GM12878 (cell line): Measurements from ENCODE around the gene PAX7. TPM values are rescaled to one million over a fixed set of nuclear protein-coding genes. Genes with fewer than 3 reads are reported as not detected.

Experiments
- ATAC-seq: fragments of 200-7000 bp; cut with Tn5 transposase; 3 replicates; pipeline ENCODE4 v1.9.1; 2020; ENCODE audit warnings: mild to moderate bottlenecking, moderate library complexity
- BruUV-seq: library from RNA; stranded (reverse); fragments of 400-500 nt; replicated peaks from 2 replicates; lab custom pipeline; 2021; lab: Mats Ljungman, UMichigan
- CTCF ChIA-PET: fragments of 300-600 bp; sonication (Branson Sonifier 250); formaldehyde crosslinking; extraction: SDS; loops from one replicate; lab custom pipeline; 2021; ENCODE audit warnings: inconsistent platforms; lab: Yijun Ruan, JAX
- POLR2A ChIA-PET: fragments of 350-600 bp; formaldehyde crosslinking; extraction: SDS; loops from one replicate; lab custom pipeline; 2021; ENCODE audit warnings: inconsistent platforms; lab: Charles Lee
- RAD21 ChIA-PET: fragments of 300-600 bp; sonication (Branson Sonifier 250); formaldehyde crosslinking; loops from one replicate; lab custom pipeline; 2023; ENCODE audit warnings: antibody characterized with exemption; ENCODE audit not compliant: unreplicated experiment; lab: Charles Lee
- SMC1A ChIA-PET: fragments of 300-600 bp; sonication (Branson Sonifier 250); formaldehyde crosslinking; loops from one replicate; lab custom pipeline; 2023; ENCODE audit not compliant: unreplicated experiment, uncharacterized antibody; lab: Charles Lee
- DNase-seq: peaks from one replicate; pipeline ENCODE4 v3.0.0-alpha.2; 2011; ENCODE audit warnings: low read depth, low spot score
- FAIRE-seq: peaks from 3 replicates; lab custom pipeline; 2011; peaks lifted over from hg19 to GRCh38; lab: Jason Lieb, UNC
- H2AFZ ChIP-seq: 2 replicates; pipeline ENCODE4 v1.6.0; 2011; ENCODE audit warnings: low read depth, low read length, control low read depth; ENCODE audit not compliant: control insufficient read depth
- H3K27ac ChIP-seq: 2 replicates; pipeline ENCODE4 v1.5.1; 2011; ENCODE audit warnings: control low read depth; ENCODE audit not compliant: control insufficient read depth, insufficient read depth
- H3K27me3 ChIP-seq, 2 experiments: replicated peaks in 1 of 2; 2 replicates each; pipeline versions ENCODE4 v1.6.0 to v1.6.1; 2011; ENCODE audit warnings: low read length in 1 of 2; ENCODE audit not compliant: control insufficient read depth in 2 of 2, insufficient read depth in 2 of 2
- H3K36me3 ChIP-seq, 2 experiments: 2 replicates each; pipeline ENCODE4 v1.5.1; 2011; ENCODE audit warnings: low read length in 1 of 2; ENCODE audit not compliant: control insufficient read depth in 2 of 2, insufficient read depth in 2 of 2
- H3K4me1 ChIP-seq: 2 replicates; pipeline ENCODE4 v1.6.1; 2011; ENCODE audit warnings: mild to moderate bottlenecking, low read length, moderate library complexity, mixed read lengths; ENCODE audit not compliant: control insufficient read depth, insufficient read depth
- H3K4me2 ChIP-seq: 2 replicates; pipeline ENCODE4 v1.6.0; 2011; ENCODE audit warnings: control low read depth; ENCODE audit not compliant: control insufficient read depth, insufficient read depth
- H3K4me3 ChIP-seq: fragments of 200-600 bp; sonication (generic); 2 replicates; pipeline ENCODE4 v1.5.1; 2016
- H3K79me2 ChIP-seq: 2 replicates; pipeline ENCODE4 v1.6.0; 2011; ENCODE audit warnings: low read length; ENCODE audit not compliant: control insufficient read depth, insufficient read depth
- H3K9ac ChIP-seq: 2 replicates; pipeline ENCODE4 v1.8.0; 2011; ENCODE audit warnings: low read length, control low read depth, mixed read lengths; ENCODE audit not compliant: control insufficient read depth, insufficient read depth
- H3K9me3 ChIP-seq: replicated peaks from 3 replicates; pipeline ENCODE4 v1.5.1; 2011; ENCODE audit warnings: mild to moderate bottlenecking, low read length; ENCODE audit not compliant: control insufficient read depth, insufficient read depth
- H4K20me1 ChIP-seq: 2 replicates; pipeline ENCODE4 v1.6.0; 2011; ENCODE audit not compliant: control insufficient read depth, insufficient read depth
- CREB1 ChIP-seq: IDR thresholded peaks from 2 replicates; pipeline ENCODE4 v1.6.1; 2012; ENCODE audit warnings: low read depth, mild to moderate bottlenecking, inconsistent platforms
- EED ChIP-seq: sonication (generic); IDR thresholded peaks from 2 replicates; pipeline ENCODE4 v1.6.1; 2016; ENCODE audit warnings: antibody characterized with exemption, low read depth
- EGR1 ChIP-seq, 2 experiments: IDR thresholded peaks; 1 replicate in 1 of 2; 2 replicates in 1 of 2; pipeline ENCODE4 v1.6.1; 2011 to 2012; ENCODE audit warnings: low read depth in 2 of 2, low read length in 2 of 2, borderline replicate concordance in 1 of 2, mild to moderate bottlenecking in 1 of 2, moderate library complexity in 1 of 2
- ETV6 ChIP-seq, 2 experiments: fragments of 450-650 bp in 1 of 2; IDR thresholded peaks in 1 of 2; conservative IDR thresholded peaks in 1 of 2; 2 replicates each; pipeline ENCODE4 v1.6.1; 2014; ENCODE audit warnings: antibody characterized with exemption in 1 of 2, borderline replicate concordance in 1 of 2, low read depth in 1 of 2, mild to moderate bottlenecking in 1 of 2, moderate library complexity in 1 of 2
- EZH2 ChIP-seq: IDR thresholded peaks from 2 replicates; pipeline ENCODE4 v1.6.1; 2012; ENCODE audit warnings: low read depth, mild to moderate bottlenecking, control low read depth, inconsistent platforms, low read length, borderline replicate concordance; ENCODE audit not compliant: control insufficient read depth
- HCFC1 ChIP-seq: fragments of 150-350 bp; IDR thresholded peaks from 2 replicates; pipeline ENCODE4 v1.6.1; 2014; ENCODE audit warnings: low read length
- MXI1 ChIP-seq: fragments of 150-350 bp; IDR thresholded peaks from 2 replicates; pipeline ENCODE4 v1.6.1; 2011; ENCODE audit warnings: low read depth, mild to moderate bottlenecking, inconsistent platforms, low read length, improper control_type of control experiment
- MYB ChIP-seq: fragments of 150-350 bp; IDR thresholded peaks from 2 replicates; pipeline ENCODE4 v1.6.1; 2014; ENCODE audit warnings: mild to moderate bottlenecking, low read depth, low read length, borderline replicate concordance
- NFYB ChIP-seq: IDR thresholded peaks from 2 replicates; pipeline ENCODE4 v1.6.1; 2011; ENCODE audit warnings: low read depth, mild to moderate bottlenecking, low read length, improper control_type of control experiment, moderate library complexity; ENCODE audit not compliant: insufficient read depth
- PRDM15 ChIP-seq: fragments of 450-650 bp; formaldehyde crosslinking; IDR thresholded peaks from 2 replicates; pipeline ENCODE4 v1.4.0; 2020; ENCODE audit warnings: mild to moderate bottlenecking, moderate library complexity
- ZNF274 ChIP-seq: IDR thresholded peaks from one replicate; pipeline ENCODE4 v1.8.0; 2011; ENCODE audit not compliant: insufficient read length, insufficient read depth
- WGBS: methylation state at CpG from one replicate; pipeline ENCODE4 v1.1.6; 2016; ENCODE audit warnings: low lambda C conversion rate; ENCODE audit not compliant: insufficient replicate concordance, insufficient coverage; ENCODE audit errors: missing lambda C conversion rate; 5-methylcytosine and 5-hydroxymethylcytosine counted together
- in situ Hi-C: fragments of 300-500 bp; cut with MboI; formaldehyde crosslinking; loops from 9 replicates; pipeline ENCODE4 v1.14.3; 2018; ENCODE audit warnings: mixed read lengths
- intact Hi-C: fragments of 100-400 bp; cut with micrococcal nuclease; formaldehyde crosslinking; loops from one replicate; pipeline ENCODE4 v1.14.2; 2022; ENCODE audit not compliant: unreplicated experiment
- polyA plus RNA-seq, 11 experiments: library from polyadenylated mRNA; depleted of rRNA in 4 of 11; unstranded in 6 of 11; stranded (reverse) in 5 of 11; fragments of >200 nt; fragmentation: Nextera tagmentation in 4 of 11; fragmentation: Illumina TruSeq in 1 of 11; extraction: Ambion mirVana in 4 of 11; extraction: Trizol in 1 of 11; gene quantifications; 1 replicate in 1 of 11; 2 replicates in 10 of 11; pipeline versions ENCODE4 v1.2.1 to v1.2.3, GENCODE V29; 2011 to 2016; ENCODE audit warnings: inconsistent platforms in 2 of 11, missing spikeins in 2 of 11, low read depth in 1 of 11
- total RNA-seq, 4 experiments: library from RNA; depleted of rRNA in 3 of 4; stranded (reverse); fragments of >200 nt in 3 of 4; fragmentation: Illumina TruSeq in 1 of 4; extraction: Trizol in 1 of 4; gene quantifications; 2 replicates each; pipeline versions ENCODE4 v1.2.1 to v1.2.3, GENCODE V29; 2013 to 2021
- TF ChIP-seq, protein P1 (sequence below): fragments of 450-650 bp; IDR thresholded peaks from 2 replicates; pipeline ENCODE4 v1.6.1; 2017; ENCODE audit warnings: mild to moderate bottlenecking, moderate library complexity
- TF ChIP-seq, protein P2 (sequence below): fragments of 450-650 bp; IDR thresholded peaks from 2 replicates; pipeline ENCODE4 v1.6.1; 2017; ENCODE audit warnings: mild to moderate bottlenecking

The PAX7 gene
- total and polyA plus RNA-seq, 10 of the 15 experiments (the other 5 are each of a cell fraction or from before 2014, with no cell fraction given): not detected

DNA sequence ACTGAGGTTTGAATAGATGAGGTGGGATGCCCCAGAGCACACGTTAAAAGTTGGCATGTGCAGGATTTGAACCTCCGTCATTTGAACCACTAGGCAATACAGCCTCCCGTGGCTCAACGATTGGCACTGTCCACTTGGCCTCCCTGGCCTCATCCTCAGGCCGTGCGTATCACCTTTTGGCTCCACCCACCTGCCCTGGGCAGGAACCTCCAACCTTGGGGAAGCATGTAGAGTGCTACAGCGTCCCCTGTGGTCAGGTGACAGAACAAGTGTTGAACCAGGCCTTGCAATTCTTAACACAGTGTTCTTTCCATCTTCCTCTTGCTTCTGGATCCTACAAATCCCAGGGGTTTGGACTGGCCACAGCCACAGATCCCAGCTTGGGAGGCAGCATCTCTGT is 112.6 kb downstream of the PAX7 start:
- CTCF ChIA-PET: no interaction called here
- intact Hi-C loops: no loop called here
- no TSS peak for BruUV-seq
- Histone ChIP-seq H3K4me1 (no peaks in the 10 kb centered on the region), H3K27me3 (no peaks in the 10 kb centered on the region; a peak in 1 of 4 replicates), H2AFZ (no peak overlapping the region), H3K79me2 (no peaks in the 10 kb centered on the region), H3K4me2 (no peak overlapping the region), H3K36me3 (no peaks in the 10 kb centered on the region), H3K9me3 (no peaks in the 10 kb centered on the region), H3K27ac (no peak overlapping the region), H3K4me3 (no peak overlapping the region), H3K9ac (no peak overlapping the region), H4K20me1 (no peaks in the 10 kb centered on the region)
- DNase-seq: no peak
- FAIRE-seq: no peak
- RAD21 ChIA-PET: no interaction called here
- SMC1A ChIA-PET: no interaction called here
- in situ Hi-C loops: no loop called here
- POLR2A ChIA-PET: no interaction called here
- no peak for ATAC-seq
- WGBS: 9% methylated on average over 7 of the region's 7 CpGs
- TF ChIP-seq EED (no peak), CREB1 (no peak), EGR1 (IDR thresholded peaks at IDR 0.05; ENCODE audit: borderline replicate concordance in 1 of 2, low read depth in 2 of 2, low read length in 2 of 2) (no peak), MYB (no peak), ZNF274 (no peak), MXI1 (no peak), ETV6 (conservative IDR thresholded peaks at IDR 0.05 in 1 of 2, IDR thresholded peaks at IDR 0.05 in 1 of 2; ENCODE audit: borderline replicate concordance in 1 of 2, low read depth in 1 of 2) (no peak), HCFC1 (no peak), PRDM15 (CRISPR knock-in tag) (no peak), NFYB (no peak), EZH2 (no peak)
- TF ChIP-seq, protein P1, sequence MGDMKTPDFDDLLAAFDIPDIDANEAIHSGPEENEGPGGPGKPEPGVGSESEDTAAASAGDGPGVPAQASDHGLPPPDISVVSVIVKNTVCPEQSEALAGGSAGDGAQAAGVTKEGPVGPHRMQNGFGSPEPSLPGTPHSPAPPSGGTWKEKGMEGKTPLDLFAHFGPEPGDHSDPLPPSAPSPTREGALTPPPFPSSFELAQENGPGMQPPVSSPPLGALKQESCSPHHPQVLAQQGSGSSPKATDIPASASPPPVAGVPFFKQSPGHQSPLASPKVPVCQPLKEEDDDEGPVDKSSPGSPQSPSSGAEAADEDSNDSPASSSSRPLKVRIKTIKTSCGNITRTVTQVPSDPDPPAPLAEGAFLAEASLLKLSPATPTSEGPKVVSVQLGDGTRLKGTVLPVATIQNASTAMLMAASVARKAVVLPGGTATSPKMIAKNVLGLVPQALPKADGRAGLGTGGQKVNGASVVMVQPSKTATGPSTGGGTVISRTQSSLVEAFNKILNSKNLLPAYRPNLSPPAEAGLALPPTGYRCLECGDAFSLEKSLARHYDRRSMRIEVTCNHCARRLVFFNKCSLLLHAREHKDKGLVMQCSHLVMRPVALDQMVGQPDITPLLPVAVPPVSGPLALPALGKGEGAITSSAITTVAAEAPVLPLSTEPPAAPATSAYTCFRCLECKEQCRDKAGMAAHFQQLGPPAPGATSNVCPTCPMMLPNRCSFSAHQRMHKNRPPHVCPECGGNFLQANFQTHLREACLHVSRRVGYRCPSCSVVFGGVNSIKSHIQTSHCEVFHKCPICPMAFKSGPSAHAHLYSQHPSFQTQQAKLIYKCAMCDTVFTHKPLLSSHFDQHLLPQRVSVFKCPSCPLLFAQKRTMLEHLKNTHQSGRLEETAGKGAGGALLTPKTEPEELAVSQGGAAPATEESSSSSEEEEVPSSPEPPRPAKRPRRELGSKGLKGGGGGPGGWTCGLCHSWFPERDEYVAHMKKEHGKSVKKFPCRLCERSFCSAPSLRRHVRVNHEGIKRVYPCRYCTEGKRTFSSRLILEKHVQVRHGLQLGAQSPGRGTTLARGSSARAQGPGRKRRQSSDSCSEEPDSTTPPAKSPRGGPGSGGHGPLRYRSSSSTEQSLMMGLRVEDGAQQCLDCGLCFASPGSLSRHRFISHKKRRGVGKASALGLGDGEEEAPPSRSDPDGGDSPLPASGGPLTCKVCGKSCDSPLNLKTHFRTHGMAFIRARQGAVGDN: no peak
- TF ChIP-seq, protein P2, sequence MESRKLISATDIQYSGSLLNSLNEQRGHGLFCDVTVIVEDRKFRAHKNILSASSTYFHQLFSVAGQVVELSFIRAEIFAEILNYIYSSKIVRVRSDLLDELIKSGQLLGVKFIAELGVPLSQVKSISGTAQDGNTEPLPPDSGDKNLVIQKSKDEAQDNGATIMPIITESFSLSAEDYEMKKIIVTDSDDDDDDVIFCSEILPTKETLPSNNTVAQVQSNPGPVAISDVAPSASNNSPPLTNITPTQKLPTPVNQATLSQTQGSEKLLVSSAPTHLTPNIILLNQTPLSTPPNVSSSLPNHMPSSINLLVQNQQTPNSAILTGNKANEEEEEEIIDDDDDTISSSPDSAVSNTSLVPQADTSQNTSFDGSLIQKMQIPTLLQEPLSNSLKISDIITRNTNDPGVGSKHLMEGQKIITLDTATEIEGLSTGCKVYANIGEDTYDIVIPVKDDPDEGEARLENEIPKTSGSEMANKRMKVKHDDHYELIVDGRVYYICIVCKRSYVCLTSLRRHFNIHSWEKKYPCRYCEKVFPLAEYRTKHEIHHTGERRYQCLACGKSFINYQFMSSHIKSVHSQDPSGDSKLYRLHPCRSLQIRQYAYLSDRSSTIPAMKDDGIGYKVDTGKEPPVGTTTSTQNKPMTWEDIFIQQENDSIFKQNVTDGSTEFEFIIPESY: no peak
